NB4 (cell line): ENCODE results near the gene CMYA5.

Experiments
- MYC ChIP-seq: IDR thresholded peaks from 2 replicates; pipeline ENCODE4 v1.6.1; 2011; ENCODE audit warnings: low read depth, low read length
- POLR2A ChIP-seq: IDR thresholded peaks from 2 replicates; pipeline ENCODE4 v1.6.1; 2011; ENCODE audit warnings: mild to moderate bottlenecking; ENCODE audit not compliant: insufficient read length; ENCODE audit errors: extremely low read depth
- TF ChIP-seq, protein P1 (sequence below): IDR thresholded peaks from one replicate; pipeline ENCODE4 v1.5.1; 2012; ENCODE audit warnings: low read depth, low read length
- TF ChIP-seq, protein P2 (sequence below): IDR thresholded peaks from 2 replicates; pipeline ENCODE4 v1.6.1; 2011; ENCODE audit warnings: low read depth, low read length

DNA sequence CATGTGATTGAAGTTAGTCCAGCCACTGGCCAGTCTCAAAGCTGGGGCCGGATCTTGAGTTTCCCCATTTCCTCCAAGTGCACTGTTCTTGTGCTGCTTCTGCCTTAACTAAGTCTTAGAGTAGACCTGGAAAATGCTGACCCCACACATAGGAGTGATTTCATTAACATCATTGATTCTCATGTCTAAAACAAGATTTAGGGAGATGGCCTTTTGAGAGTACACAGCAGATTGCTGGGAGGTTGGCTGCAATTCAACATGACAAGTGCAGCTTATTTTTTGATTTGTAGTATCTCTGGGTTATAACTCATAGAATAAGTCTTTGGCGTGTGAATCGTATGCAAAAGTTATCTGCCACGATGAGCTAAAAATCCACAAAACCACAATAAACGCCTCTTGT is 131.0 kb downstream of the CMYA5 start:
- no peak for TF ChIP-seq POLR2A
- TF ChIP-seq, protein P1, sequence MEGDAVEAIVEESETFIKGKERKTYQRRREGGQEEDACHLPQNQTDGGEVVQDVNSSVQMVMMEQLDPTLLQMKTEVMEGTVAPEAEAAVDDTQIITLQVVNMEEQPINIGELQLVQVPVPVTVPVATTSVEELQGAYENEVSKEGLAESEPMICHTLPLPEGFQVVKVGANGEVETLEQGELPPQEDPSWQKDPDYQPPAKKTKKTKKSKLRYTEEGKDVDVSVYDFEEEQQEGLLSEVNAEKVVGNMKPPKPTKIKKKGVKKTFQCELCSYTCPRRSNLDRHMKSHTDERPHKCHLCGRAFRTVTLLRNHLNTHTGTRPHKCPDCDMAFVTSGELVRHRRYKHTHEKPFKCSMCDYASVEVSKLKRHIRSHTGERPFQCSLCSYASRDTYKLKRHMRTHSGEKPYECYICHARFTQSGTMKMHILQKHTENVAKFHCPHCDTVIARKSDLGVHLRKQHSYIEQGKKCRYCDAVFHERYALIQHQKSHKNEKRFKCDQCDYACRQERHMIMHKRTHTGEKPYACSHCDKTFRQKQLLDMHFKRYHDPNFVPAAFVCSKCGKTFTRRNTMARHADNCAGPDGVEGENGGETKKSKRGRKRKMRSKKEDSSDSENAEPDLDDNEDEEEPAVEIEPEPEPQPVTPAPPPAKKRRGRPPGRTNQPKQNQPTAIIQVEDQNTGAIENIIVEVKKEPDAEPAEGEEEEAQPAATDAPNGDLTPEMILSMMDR: no peak
- TF ChIP-seq, protein P2, sequence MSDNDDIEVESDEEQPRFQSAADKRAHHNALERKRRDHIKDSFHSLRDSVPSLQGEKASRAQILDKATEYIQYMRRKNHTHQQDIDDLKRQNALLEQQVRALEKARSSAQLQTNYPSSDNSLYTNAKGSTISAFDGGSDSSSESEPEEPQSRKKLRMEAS: no peak
- no peak for TF ChIP-seq MYC
